Vagina (tissue), 2 donors: ENCODE data around the gene NEDD8. TPM values are rescaled to one million over a fixed set of nuclear protein-coding genes. Genes with fewer than 3 reads are reported as not detected.

Source experiments
- DNase-seq, 2 donors: peaks; one replicate each; pipeline ENCODE4 v3.0.0-alpha.2; 2017; ENCODE audit errors: extremely low spot score in 2 of 2
- H3K27ac ChIP-seq: fragments of 200-600 bp; sonication (generic); one replicate; pipeline ENCODE4 v1.5.1; 2019
- H3K27me3 ChIP-seq: fragments of 200-600 bp; sonication (generic); one replicate; pipeline ENCODE4 v1.5.1; 2019
- H3K36me3 ChIP-seq, 2 donors: fragments of 200-600 bp; sonication (generic); one replicate each; pipeline ENCODE4 v1.5.1; 2017 to 2019
- H3K4me1 ChIP-seq: fragments of 200-600 bp; sonication (generic); one replicate; pipeline ENCODE4 v1.5.1; 2019
- H3K4me3 ChIP-seq, 2 donors: fragments of 200-600 bp; sonication (generic); 1 replicate in 1 of 2; 2 replicates in 1 of 2; pipeline ENCODE4 v1.5.1; 2016 to 2019
- H3K9me3 ChIP-seq: fragments of 200-600 bp; sonication (generic); one replicate; pipeline ENCODE4 v1.5.1; 2019
- CTCF ChIP-seq, 3 experiments: fragments of 450-650 bp in 2 of 3; fragments of 200-600 bp in 1 of 3; sonication (generic) in 1 of 3; IDR thresholded peaks; one replicate each; pipeline ENCODE4 v1.5.1; 2017 to 2019; ENCODE audit warnings: antibody characterized with exemption in 3 of 3, mild to moderate bottlenecking in 2 of 3, moderate library complexity in 2 of 3
- POLR2A ChIP-seq, 2 donors: fragments of 450-650 bp; IDR thresholded peaks; one replicate each; pipeline ENCODE4 v1.6.1; 2017; ENCODE audit warnings: antibody characterized with exemption in 2 of 2, mild to moderate bottlenecking in 2 of 2, moderate library complexity in 2 of 2
- POLR2AphosphoS5 ChIP-seq, 2 donors: sonication (generic); formaldehyde crosslinking; IDR thresholded peaks; one replicate each; pipeline ENCODE4 v1.9.0; 2017; ENCODE audit warnings: antibody characterized with exemption in 2 of 2, mild to moderate bottlenecking in 2 of 2, low read depth in 1 of 2; ENCODE audit not compliant: insufficient read depth in 1 of 2
- intact Hi-C: fragments of 100-400 bp; cut with DNase I; formaldehyde crosslinking; loops from one replicate; pipeline ENCODE4 v1.15.1; 2023
- total RNA-seq: library from RNA; depleted of rRNA; stranded (reverse); fragments of >200 nt; gene quantifications from one replicate; pipeline ENCODE4 v1.2.3, GENCODE V29; 2016

The NEDD8 gene
- total RNA-seq, 1 donor from 2014 or later: 140 TPM

- no peak overlapping the region for H3K4me3 ChIP-seq
- H3K27ac ChIP-seq: no peak overlapping the region
- H3K27me3 ChIP-seq: no peaks in the 10 kb centered on the region
- no peak for TF ChIP-seq CTCF (IDR thresholded peaks at IDR 0.05)
- no peak for TF ChIP-seq POLR2A (IDR thresholded peaks at IDR 0.05)
- TF ChIP-seq POLR2AphosphoS5 (IDR thresholded peaks at IDR 0.05; ENCODE audit: insufficient read depth in 1 of 2, low read depth in 1 of 2): no peak
- intact Hi-C loops: no loop called here
- DNase-seq: no peak
- peaks cover 8% of the 10 kb centered on the region for H3K4me1 ChIP-seq
- peaks cover 0 to 25% of the 10 kb centered on the region in 2 donors for H3K36me3 ChIP-seq
- no peaks in the 10 kb centered on the region for H3K9me3 ChIP-seq
Observed at GRCh38 chr14:24263848-24264247, 31.7 kb upstream of the NEDD8 start.

- no peaks in the 10 kb centered on the region for H3K9me3 ChIP-seq
- TF ChIP-seq POLR2AphosphoS5 (IDR thresholded peaks at IDR 0.05; ENCODE audit: insufficient read depth in 1 of 2, low read depth in 1 of 2): no peak
- no peak for TF ChIP-seq POLR2A (IDR thresholded peaks at IDR 0.05)
- no peak for TF ChIP-seq CTCF (IDR thresholded peaks at IDR 0.05)
- peak within 1 kb of the TSS in 1 of 2 donors; percentile 26 for H3K4me3 ChIP-seq
- H3K27ac ChIP-seq: no peak within 1 kb of the TSS
- DNase-seq: no peak
- H3K4me1 ChIP-seq: peaks cover 11% of the 10 kb centered on the region
- H3K27me3 ChIP-seq: no peaks in the 10 kb centered on the region
- peaks cover 0 to 21% of the 10 kb centered on the region in 2 donors for H3K36me3 ChIP-seq
- intact Hi-C loops: no loop called here
Observed at GRCh38 chr14:24262821-24263733, 30.9 kb upstream of the NEDD8 start, which contains the start of gene TGM1. Gene TGM1 (minus strand): TSS chr14:24263177. CDS start chr14:24262352, 825 bp downstream.

GRCh38 chr14:24261969-24262327, 29.8 kb upstream of the NEDD8 start:
- H3K9me3 ChIP-seq: no peaks in the 10 kb centered on the region
- H3K4me1 ChIP-seq: peaks cover 11% of the 10 kb centered on the region
- peaks cover 0 to 17% of the 10 kb centered on the region in 2 donors for H3K36me3 ChIP-seq
- intact Hi-C loops: no loop called here
- DNase-seq: no peak
- H3K27me3 ChIP-seq: no peaks in the 10 kb centered on the region
- TF ChIP-seq CTCF (IDR thresholded peaks at IDR 0.05) (no peak), POLR2A (IDR thresholded peaks at IDR 0.05) (no peak), POLR2AphosphoS5 (IDR thresholded peaks at IDR 0.05; ENCODE audit: insufficient read depth in 1 of 2, low read depth in 1 of 2) (no peak)
- no peak overlapping the region for H3K27ac ChIP-seq
- peak overlapping the region in 1 of 2 donors; percentile 26 for H3K4me3 ChIP-seq

GRCh38 chr14:24261256-24261968, 29.2 kb upstream of the NEDD8 start:
- H3K27ac ChIP-seq: no peak overlapping the region
- H3K27me3 ChIP-seq: no peaks in the 10 kb centered on the region

More at GRCh38 chr14:24261256-24261968, 29.2 kb upstream of the NEDD8 start:
- no peak for DNase-seq
- TF ChIP-seq POLR2AphosphoS5 (IDR thresholded peaks at IDR 0.05; ENCODE audit: insufficient read depth in 1 of 2, low read depth in 1 of 2): no peak
- no peak for TF ChIP-seq CTCF (IDR thresholded peaks at IDR 0.05)
- TF ChIP-seq POLR2A (IDR thresholded peaks at IDR 0.05): no peak
- Histone ChIP-seq H3K4me1 (peaks cover 11% of the 10 kb centered on the region), H3K4me3 (peak overlapping the region in 1 of 2 donors; percentile 26), H3K9me3 (no peaks in the 10 kb centered on the region), H3K36me3 (peaks cover 0 to 12% of the 10 kb centered on the region in 2 donors)
- intact Hi-C loops: no loop called here
